Liver (tissue), 3 donors: ENCODE measurements around the gene PCDH9.

Source experiments
- RAD21 ChIP-seq, 2 donors: IDR thresholded peaks; 2 replicates each; pipeline ENCODE4 v1.6.1; 2016; ENCODE audit warnings: antibody characterized with exemption in 2 of 2, mild to moderate bottlenecking in 2 of 2
- REST ChIP-seq: IDR thresholded peaks from 2 replicates; pipeline ENCODE4 v1.6.1; 2016; ENCODE audit warnings: antibody characterized with exemption, mild to moderate bottlenecking
- RXRA ChIP-seq, 2 donors: IDR thresholded peaks; 2 replicates each; pipeline ENCODE4 v1.6.1; 2017 to 2018; ENCODE audit warnings: antibody characterized with exemption in 2 of 2, mild to moderate bottlenecking in 1 of 2
- SP1 ChIP-seq: IDR thresholded peaks from 2 replicates; pipeline ENCODE4 v1.6.1; 2018; ENCODE audit warnings: antibody characterized with exemption, mild to moderate bottlenecking
- TAF1 ChIP-seq: conservative IDR thresholded peaks from 2 replicates; pipeline ENCODE4 v1.6.1; 2016; ENCODE audit warnings: antibody characterized with exemption, mild to moderate bottlenecking
- YY1 ChIP-seq: IDR thresholded peaks from 2 replicates; pipeline ENCODE4 v1.6.1; 2016; ENCODE audit warnings: antibody characterized with exemption, mild to moderate bottlenecking
- TF ChIP-seq, protein P1 (sequence below): fragments of 150-350 bp; IDR thresholded peaks from 2 replicates; pipeline ENCODE4 v1.5.1; 2017; ENCODE audit warnings: improper control_type of control experiment, low read depth, low read length; ENCODE audit not compliant: missing input control
- donor health status: healthy.
- donor health status: healthy.

GRCh38 chr13:66365101-66365500 is 865.0 kb downstream of the PCDH9 start:
- TF ChIP-seq RXRA (IDR thresholded peaks at IDR 0.05) (no peak), REST (no peak), RAD21 (IDR thresholded peaks at IDR 0.05) (no peak), SP1 (no peak), YY1 (no peak), TAF1 (no peak)
- TF ChIP-seq, protein P1, sequence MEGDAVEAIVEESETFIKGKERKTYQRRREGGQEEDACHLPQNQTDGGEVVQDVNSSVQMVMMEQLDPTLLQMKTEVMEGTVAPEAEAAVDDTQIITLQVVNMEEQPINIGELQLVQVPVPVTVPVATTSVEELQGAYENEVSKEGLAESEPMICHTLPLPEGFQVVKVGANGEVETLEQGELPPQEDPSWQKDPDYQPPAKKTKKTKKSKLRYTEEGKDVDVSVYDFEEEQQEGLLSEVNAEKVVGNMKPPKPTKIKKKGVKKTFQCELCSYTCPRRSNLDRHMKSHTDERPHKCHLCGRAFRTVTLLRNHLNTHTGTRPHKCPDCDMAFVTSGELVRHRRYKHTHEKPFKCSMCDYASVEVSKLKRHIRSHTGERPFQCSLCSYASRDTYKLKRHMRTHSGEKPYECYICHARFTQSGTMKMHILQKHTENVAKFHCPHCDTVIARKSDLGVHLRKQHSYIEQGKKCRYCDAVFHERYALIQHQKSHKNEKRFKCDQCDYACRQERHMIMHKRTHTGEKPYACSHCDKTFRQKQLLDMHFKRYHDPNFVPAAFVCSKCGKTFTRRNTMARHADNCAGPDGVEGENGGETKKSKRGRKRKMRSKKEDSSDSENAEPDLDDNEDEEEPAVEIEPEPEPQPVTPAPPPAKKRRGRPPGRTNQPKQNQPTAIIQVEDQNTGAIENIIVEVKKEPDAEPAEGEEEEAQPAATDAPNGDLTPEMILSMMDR, result no peak
